ENCODE data around the gene TSPAN3.

Gene TSPAN3

DNA sequence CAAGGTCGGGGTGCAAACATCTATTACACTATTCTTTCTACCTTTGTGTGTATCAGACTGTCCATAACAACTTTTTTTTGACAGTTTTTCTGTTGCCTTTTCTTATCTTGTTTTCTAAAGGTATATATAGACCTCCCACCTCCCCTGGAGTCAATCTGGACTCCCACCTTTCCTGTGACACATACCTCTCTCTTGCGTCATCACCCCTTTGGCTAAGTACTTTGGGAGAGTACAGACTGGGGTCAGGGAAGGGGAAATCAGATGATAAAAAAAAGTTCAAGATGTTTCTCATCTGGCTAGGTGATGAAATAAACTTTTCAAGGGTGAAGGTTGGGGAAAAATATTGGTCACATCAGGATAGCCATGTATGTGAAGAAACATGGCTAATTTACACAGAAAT lies 17.2 kb downstream of the TSPAN3 start:
- Histone ChIP-seq H3K4me3 (ENCODE audit: low read depth, low read length) (no peak overlapping the region), H3K27ac (ENCODE audit: low read depth, low read length) (no peak overlapping the region), H3K9me3 (ENCODE audit: control insufficient read depth, insufficient read depth, low read depth, low read length) (no peaks in the 10 kb centered on the region), H3K4me1 (ENCODE audit: control insufficient read depth, insufficient read depth, low read length) (peaks cover 15% of the 10 kb centered on the region), H3K9ac (ENCODE audit: low read length) (no peak overlapping the region), H3K36me3 (ENCODE audit: control insufficient read depth, insufficient read depth, low read length) (peaks cover 22% of the 10 kb centered on the region), H3K27me3 (ENCODE audit: control insufficient read depth, insufficient read depth, low read length) (no peaks in the 10 kb centered on the region)

DNA sequence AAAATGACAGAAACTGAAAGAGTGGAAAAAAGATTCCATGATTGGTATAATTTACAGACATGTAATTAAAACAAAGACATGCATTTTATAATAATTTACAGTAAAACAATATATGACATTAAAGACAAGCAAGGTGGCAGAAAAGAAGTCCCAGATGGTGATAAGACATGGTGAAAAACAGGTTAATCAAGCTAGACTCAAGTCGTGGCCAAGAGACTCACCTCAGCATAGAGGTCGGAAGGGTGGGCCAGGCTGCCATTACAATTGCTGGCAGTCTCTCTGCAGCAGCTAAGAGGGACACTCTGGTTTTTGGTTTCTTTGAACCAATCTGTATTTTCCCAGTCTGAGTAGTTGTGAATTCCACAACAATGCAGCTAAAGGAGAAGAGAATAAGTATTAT lies 18.4 kb downstream of the TSPAN3 start:
- peaks cover 25% of the 10 kb centered on the region for H3K36me3 ChIP-seq (ENCODE audit: control insufficient read depth, insufficient read depth, low read length)

DNA sequence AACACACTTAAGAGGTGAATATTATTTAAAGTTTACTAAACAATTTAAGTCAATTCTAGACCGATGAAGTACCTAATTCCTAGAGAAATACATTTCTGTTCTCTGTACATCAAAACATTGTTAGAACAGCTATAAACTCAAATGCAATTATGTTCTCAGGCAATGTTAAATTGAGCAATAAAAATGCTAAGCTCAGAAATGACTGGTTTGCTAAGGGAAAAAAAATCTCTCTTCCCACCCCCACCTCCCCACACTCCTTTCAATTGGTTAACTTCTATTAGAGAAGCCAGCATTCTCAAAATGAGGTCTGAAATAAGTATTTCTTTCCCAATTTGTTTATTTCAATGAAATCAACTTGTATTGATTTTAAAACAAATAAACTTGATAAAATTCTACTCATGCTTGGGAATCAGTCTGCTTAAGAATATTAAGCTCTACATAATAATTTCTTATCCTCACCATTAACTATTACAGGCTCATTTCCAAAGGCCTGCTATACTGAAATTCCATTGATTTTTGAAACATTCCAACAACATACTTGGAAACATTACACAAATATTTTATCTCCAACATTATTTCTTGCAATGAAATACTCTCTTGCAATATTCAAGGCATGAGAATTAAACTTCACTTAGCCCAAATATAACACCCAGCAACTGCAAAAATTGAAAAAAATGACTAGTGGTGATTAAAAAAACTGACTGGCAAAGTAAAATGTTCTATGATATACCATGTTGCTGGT lies 22.6 kb downstream of the TSPAN3 start:
- Histone ChIP-seq H3K27me3 (ENCODE audit: control insufficient read depth, insufficient read depth, low read length) (no peaks in the 10 kb centered on the region), H3K27ac (ENCODE audit: low read depth, low read length) (no peak overlapping the region), H3K9ac (ENCODE audit: low read length) (no peak overlapping the region), H3K9me3 (ENCODE audit: control insufficient read depth, insufficient read depth, low read depth, low read length) (no peaks in the 10 kb centered on the region), H3K4me3 (ENCODE audit: low read depth, low read length) (no peak overlapping the region), H3K4me1 (ENCODE audit: control insufficient read depth, insufficient read depth, low read length) (no peaks in the 10 kb centered on the region), H3K36me3 (ENCODE audit: control insufficient read depth, insufficient read depth, low read length) (peaks cover 66% of the 10 kb centered on the region)

More for the DNA sequence above, 18.4 kb downstream of the TSPAN3 start:
- Histone ChIP-seq H3K9me3 (ENCODE audit: control insufficient read depth, insufficient read depth, low read depth, low read length) (no peaks in the 10 kb centered on the region), H3K27me3 (ENCODE audit: control insufficient read depth, insufficient read depth, low read length) (no peaks in the 10 kb centered on the region), H3K27ac (ENCODE audit: low read depth, low read length) (no peak overlapping the region), H3K4me3 (ENCODE audit: low read depth, low read length) (no peak overlapping the region), H3K4me1 (ENCODE audit: control insufficient read depth, insufficient read depth, low read length) (peaks cover 15% of the 10 kb centered on the region), H3K9ac (ENCODE audit: low read length) (no peak overlapping the region)

DNA sequence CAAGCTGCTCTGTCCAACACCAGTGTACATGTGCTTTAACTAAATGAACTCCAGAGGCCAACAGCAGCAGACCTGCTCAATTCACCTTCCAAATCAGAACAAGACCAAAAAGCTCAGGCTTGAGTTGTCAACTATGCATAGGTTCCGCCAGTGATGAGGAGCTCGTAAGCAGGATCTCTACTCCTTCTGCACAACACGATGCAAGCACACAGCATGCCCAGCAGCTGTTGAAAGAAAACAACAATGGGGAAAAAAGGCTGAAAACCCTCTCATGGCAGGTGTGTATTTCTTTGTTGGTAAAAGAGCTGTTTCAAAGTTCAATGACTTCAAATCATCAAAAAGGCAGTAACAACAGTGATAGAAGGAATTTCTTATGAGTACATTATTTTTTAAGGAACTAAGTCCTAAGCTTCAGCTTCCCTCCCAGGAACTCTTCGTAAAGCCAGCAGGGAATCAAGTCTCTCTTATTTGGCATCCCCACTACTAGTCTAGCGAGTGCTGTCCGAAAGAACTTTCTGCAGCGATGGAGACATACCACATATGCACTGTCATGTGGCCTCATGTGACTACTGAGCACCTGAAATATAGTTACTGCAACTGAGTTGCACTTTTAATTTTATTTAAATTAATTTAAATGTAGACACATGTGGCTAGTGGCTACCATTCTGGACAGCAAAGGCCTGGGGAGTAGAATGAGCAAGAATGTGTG lies 24.1 kb downstream of the TSPAN3 start:
- H3K27me3 ChIP-seq (ENCODE audit: control insufficient read depth, insufficient read depth, low read length): no peaks in the 10 kb centered on the region
- no peak overlapping the region for H3K9ac ChIP-seq (ENCODE audit: low read length)
- no peak overlapping the region for H3K27ac ChIP-seq (ENCODE audit: low read depth, low read length)
- H3K36me3 ChIP-seq (ENCODE audit: control insufficient read depth, insufficient read depth, low read length): peaks cover 64% of the 10 kb centered on the region
- H3K4me3 ChIP-seq (ENCODE audit: low read depth, low read length): no peak overlapping the region
- H3K4me1 ChIP-seq (ENCODE audit: control insufficient read depth, insufficient read depth, low read length): no peaks in the 10 kb centered on the region
- no peaks in the 10 kb centered on the region for H3K9me3 ChIP-seq (ENCODE audit: control insufficient read depth, insufficient read depth, low read depth, low read length)

DNA sequence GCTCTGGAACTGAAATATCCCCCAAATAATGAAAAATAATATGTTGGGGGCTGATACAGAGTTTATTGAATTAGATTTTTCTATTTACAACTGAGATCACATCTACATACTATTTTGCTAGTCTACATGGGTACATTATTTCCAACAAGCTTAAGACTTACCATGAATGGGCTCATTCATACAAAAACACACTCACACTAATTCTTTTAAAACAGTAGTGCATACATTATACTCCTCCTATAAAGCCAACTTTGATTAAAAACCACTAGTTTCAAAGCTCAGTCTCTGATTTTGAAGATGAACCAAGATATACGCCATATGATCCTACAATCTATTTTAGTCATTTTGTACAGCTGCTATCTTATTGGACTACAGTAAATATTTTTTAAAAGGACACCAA lies 24.9 kb downstream of the TSPAN3 start:
- Histone ChIP-seq H3K4me1 (ENCODE audit: control insufficient read depth, insufficient read depth, low read length) (no peaks in the 10 kb centered on the region), H3K27ac (ENCODE audit: low read depth, low read length) (no peak overlapping the region), H3K36me3 (ENCODE audit: control insufficient read depth, insufficient read depth, low read length) (peaks cover 63% of the 10 kb centered on the region), H3K9me3 (ENCODE audit: control insufficient read depth, insufficient read depth, low read depth, low read length) (no peaks in the 10 kb centered on the region), H3K9ac (ENCODE audit: low read length) (no peak overlapping the region), H3K27me3 (ENCODE audit: control insufficient read depth, insufficient read depth, low read length) (no peaks in the 10 kb centered on the region), H3K4me3 (ENCODE audit: low read depth, low read length) (no peak overlapping the region)

DNA sequence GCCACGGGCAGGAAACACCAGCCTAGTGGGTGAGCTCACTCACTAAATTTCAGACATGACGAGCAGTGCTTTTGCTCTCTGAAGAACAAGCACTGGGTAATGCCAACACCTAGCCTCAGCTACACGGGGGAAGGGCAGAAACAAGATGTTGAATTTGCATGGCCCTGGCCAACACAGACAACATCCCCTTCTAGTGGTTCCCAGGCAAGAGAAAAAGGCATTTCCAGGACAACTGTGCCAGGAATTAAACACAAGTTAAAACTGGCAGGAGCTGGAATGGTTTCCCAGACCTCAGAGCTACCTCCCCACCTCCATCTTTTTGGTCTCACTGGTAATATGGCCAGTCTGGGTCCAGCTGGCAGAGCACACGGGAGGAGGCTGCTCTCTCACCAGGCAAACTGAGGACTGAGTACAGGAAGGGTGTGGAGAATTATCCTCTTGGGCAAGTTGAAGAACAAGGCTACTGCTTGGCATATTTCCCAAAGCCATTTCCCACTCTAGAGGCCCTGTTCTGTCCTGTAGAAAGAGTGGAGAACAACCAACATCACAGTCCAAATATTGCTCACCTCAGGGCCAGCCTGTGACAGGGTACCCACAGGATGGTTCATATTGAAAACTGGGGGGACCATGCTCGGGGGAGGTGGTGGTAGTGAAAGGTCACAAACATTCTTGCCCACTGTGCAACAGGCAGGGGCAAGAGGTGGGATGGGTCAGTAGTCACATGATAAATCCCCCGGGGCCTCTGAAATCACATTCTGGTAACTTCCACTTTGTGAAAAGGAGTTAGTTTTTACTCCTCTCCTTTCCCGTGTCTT lies 26.5 kb downstream of the TSPAN3 start:
- H3K9ac ChIP-seq (ENCODE audit: low read length): no peak overlapping the region
- H3K27ac ChIP-seq (ENCODE audit: low read depth, low read length): no peak overlapping the region
- H3K36me3 ChIP-seq (ENCODE audit: control insufficient read depth, insufficient read depth, low read length): peaks cover 55% of the 10 kb centered on the region
- no peaks in the 10 kb centered on the region for H3K9me3 ChIP-seq (ENCODE audit: control insufficient read depth, insufficient read depth, low read depth, low read length)
- no peaks in the 10 kb centered on the region for H3K4me1 ChIP-seq (ENCODE audit: control insufficient read depth, insufficient read depth, low read length)
- H3K4me3 ChIP-seq (ENCODE audit: low read depth, low read length): no peak overlapping the region
- H3K27me3 ChIP-seq (ENCODE audit: control insufficient read depth, insufficient read depth, low read length): no peaks in the 10 kb centered on the region

DNA sequence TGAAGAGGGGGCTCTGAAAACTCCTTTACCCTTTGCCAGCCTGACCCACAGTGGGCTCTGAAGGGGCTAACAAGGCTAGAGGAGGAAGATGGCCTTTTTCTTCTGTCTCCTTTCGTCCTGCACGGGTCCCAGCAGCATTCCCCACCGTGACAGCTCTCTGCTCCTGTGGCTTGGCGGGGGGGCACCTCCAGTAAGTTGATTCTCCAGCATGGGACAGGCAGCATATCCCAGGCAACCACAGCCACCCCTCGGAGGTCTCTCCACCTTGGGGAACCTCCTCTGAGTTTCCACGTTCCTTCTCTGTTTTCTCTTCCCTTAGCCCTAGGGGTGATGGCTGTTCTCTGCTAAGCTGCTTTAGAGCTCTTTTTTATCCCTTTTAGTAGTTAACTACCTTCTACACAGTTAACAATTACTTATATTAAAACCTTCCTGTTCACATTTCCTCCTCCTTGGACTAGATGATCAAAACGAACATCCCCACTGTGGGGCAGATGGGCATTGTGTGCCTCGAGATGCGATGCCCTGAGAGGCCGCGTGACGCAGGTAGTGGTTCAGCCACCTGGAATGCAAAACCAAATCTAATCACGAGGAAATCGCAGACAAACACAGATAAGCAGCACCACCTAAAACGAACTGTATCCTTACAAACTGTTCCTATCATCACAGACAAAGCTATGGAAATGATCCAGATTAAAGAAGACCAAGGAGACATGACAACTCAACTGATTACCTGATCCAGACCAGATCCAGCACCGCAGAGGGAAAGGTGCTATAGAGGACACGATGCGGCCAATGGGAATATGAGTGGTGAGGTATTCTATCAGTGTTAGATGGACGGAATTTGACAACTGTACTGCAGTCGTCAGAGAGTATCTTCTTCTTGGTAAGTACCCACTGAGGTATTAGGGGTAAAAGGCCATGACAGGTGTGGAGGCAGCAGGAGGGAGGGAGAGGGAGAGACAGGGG lies 27.7 kb downstream of the TSPAN3 start:
- Histone ChIP-seq H3K9ac (ENCODE audit: low read length) (no peak overlapping the region), H3K27me3 (ENCODE audit: control insufficient read depth, insufficient read depth, low read length) (no peaks in the 10 kb centered on the region), H3K4me3 (ENCODE audit: low read depth, low read length) (no peak overlapping the region), H3K36me3 (ENCODE audit: control insufficient read depth, insufficient read depth, low read length) (peaks cover 51% of the 10 kb centered on the region), H3K9me3 (ENCODE audit: control insufficient read depth, insufficient read depth, low read depth, low read length) (no peaks in the 10 kb centered on the region), H3K27ac (ENCODE audit: low read depth, low read length) (no peak overlapping the region), H3K4me1 (ENCODE audit: control insufficient read depth, insufficient read depth, low read length) (no peaks in the 10 kb centered on the region)

DNA sequence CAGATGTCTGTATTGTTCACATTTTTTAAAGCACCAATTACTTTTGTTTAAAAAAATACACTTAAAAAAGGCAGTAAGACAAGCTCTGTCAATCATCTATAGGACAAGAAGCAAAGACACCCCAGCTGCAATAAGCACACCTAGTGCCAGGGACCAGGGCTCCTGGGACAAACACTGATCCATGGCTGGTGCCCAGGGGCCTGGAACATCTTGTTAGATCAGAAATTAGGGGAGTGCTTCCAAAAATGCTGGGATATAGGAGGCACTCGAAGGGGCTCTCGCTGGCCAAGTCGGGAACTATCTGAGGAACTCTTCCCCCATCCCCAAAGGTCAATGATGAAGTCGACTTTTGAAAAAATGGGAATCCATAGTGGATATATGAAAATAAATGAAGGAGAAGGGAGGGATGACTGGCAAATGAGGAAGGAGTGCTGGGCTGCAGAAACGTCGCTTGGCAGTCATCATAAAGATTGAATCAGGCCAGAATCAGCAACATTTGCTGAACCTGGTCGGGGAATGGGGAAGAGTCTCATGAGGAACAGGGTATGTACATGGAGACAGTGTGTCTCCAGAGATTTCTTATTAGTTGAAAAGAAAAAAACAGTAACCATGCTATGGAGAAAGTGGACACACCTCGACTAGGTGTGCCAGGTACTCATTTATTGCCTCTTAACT lies 28.5 kb downstream of the TSPAN3 start:
- no peak overlapping the region for H3K9ac ChIP-seq (ENCODE audit: low read length)
- H3K36me3 ChIP-seq (ENCODE audit: control insufficient read depth, insufficient read depth, low read length): peaks cover 48% of the 10 kb centered on the region
- no peaks in the 10 kb centered on the region for H3K27me3 ChIP-seq (ENCODE audit: control insufficient read depth, insufficient read depth, low read length)
- H3K4me1 ChIP-seq (ENCODE audit: control insufficient read depth, insufficient read depth, low read length): no peaks in the 10 kb centered on the region
- H3K27ac ChIP-seq (ENCODE audit: low read depth, low read length): no peak overlapping the region
- H3K9me3 ChIP-seq (ENCODE audit: control insufficient read depth, insufficient read depth, low read depth, low read length): no peaks in the 10 kb centered on the region
- H3K4me3 ChIP-seq (ENCODE audit: low read depth, low read length): no peak overlapping the region

DNA sequence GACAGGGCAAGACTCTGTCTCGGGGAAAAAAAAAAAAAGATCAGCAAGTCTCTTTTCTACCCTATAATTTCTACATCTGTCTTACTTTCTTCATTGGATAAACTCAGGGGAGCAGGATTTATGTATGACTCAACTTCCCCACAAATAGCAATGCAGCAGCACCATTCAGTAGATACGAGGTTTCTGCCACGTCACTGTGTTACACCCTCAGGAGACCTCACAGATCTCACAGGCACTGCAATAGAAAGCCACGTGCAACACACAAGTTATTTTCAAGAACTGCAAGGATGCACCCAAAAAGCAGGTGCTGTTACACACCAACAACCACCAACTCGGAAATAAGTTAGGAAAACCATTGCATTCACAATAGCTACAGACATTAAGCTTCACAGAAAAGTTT lies 30.2 kb downstream of the TSPAN3 start:
- Histone ChIP-seq H3K36me3 (ENCODE audit: control insufficient read depth, insufficient read depth, low read length) (peaks cover 36% of the 10 kb centered on the region), H3K9ac (ENCODE audit: low read length) (no peak overlapping the region), H3K4me1 (ENCODE audit: control insufficient read depth, insufficient read depth, low read length) (no peaks in the 10 kb centered on the region), H3K9me3 (ENCODE audit: control insufficient read depth, insufficient read depth, low read depth, low read length) (no peaks in the 10 kb centered on the region), H3K4me3 (ENCODE audit: low read depth, low read length) (no peak overlapping the region), H3K27ac (ENCODE audit: low read depth, low read length) (no peak overlapping the region), H3K27me3 (ENCODE audit: control insufficient read depth, insufficient read depth, low read length) (no peaks in the 10 kb centered on the region)

DNA sequence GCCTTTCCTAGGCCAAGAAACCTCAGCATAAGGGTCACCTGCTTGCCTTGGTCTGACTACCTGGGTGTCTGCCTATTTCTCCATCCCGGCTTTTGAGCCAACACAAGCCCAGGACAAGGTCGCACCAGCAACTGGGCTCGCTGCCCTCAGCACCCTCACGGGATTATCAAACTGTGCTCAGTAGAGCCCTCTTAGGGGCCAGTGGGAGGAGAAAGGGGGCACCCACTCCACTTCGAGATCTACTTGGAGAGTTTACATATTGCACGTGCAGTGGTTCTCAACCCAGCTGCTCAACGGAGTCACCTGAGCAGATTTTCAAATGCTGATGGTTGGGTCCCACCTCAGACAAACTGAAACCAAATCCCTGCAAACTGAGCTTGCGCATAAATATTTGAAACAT lies 31.1 kb downstream of the TSPAN3 start:
- H3K9ac ChIP-seq (ENCODE audit: low read length): no peak overlapping the region
- no peaks in the 10 kb centered on the region for H3K27me3 ChIP-seq (ENCODE audit: control insufficient read depth, insufficient read depth, low read length)
- no peaks in the 10 kb centered on the region; the same call in 1 of the 2 replicates for H3K4me1 ChIP-seq (ENCODE audit: control insufficient read depth, insufficient read depth, low read length)
- no peaks in the 10 kb centered on the region for H3K9me3 ChIP-seq (ENCODE audit: control insufficient read depth, insufficient read depth, low read depth, low read length)
- H3K36me3 ChIP-seq (ENCODE audit: control insufficient read depth, insufficient read depth, low read length): peaks cover 28% of the 10 kb centered on the region
- no peak overlapping the region for H3K27ac ChIP-seq (ENCODE audit: low read depth, low read length)
- no peak overlapping the region for H3K4me3 ChIP-seq (ENCODE audit: low read depth, low read length)
